ENCODE results near the gene NAPEPLD. TPM values are rescaled to one million over a fixed set of nuclear protein-coding genes. Genes with fewer than 3 reads are reported as not detected.

NAPEPLD gene
- total and polyA plus RNA-seq, 2 of the 8 experiments (the other 6 are each of a cell fraction or from before 2014, with no cell fraction given) = 4.2 to 9.9 TPM

DNA sequence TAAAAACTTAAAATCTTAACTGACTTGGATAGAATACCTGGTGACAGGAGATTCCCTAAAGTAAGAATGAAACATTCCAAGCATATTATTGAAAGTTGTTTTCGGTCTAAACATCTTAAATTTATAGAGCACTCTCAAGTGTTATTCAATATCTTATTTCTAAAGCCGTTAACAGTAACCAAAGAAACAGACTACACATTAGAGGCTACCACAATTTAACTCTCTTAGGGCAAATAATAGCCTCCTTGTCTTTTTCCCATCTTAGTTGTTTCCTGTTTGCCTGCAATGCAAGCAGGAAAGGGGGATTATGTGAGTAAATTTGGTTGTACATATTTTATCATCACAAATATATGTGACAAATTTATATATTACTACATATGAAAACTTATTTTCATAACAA lies 31.4 kb downstream of the NAPEPLD start (continued):
- TF ChIP-seq CEBPB (IDR thresholded peaks at IDR 0.05; ENCODE audit: low read depth, low read length) (no peak), BACH1 (IDR thresholded peaks at IDR 0.05; ENCODE audit: low read length) (no peak), RBBP5 (IDR thresholded peaks at IDR 0.05; ENCODE audit: borderline replicate concordance, low read depth, low read length) (no peak), NANOG (IDR thresholded peaks at IDR 0.05; ENCODE audit: insufficient read depth, low read depth, low read length, poor library complexity, severe bottlenecking) (no peak)
- TF ChIP-seq, protein P1, sequence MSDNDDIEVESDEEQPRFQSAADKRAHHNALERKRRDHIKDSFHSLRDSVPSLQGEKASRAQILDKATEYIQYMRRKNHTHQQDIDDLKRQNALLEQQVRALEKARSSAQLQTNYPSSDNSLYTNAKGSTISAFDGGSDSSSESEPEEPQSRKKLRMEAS (IDR thresholded peaks at IDR 0.05) = no peak

Data from H1 (cell line).